ENCODE data around the gene ATG16L2. TPM values are rescaled to one million over a fixed set of nuclear protein-coding genes. Genes with fewer than 3 reads are reported as not detected.

Gene ATG16L2
- total RNA-seq, 1 experiment from 2014 or later: 22.2 TPM

DNA sequence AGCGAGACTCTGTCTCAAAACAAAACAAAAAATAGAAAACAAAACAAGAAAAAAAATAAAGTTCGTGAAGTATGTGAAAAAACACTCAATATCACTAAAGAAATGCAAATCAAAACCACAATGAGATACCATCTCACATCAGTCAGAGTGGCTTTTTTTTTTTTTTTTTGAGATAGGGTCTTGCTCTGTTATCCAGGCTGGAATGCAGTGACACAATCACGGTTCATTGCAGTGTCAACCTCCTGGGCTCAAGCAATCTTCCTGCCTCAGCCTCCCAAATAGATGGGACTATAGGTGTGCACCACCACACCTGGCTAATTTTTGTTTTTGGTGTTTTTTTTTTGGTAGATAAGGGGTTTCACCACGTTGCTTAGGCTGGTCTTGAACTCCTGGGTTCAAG lies 37.5 kb downstream of the ATG16L2 start (continued):
- TF ChIP-seq NR3C1 (CRISPR knock-in tag; conservative IDR thresholded peaks at IDR 0.05; ENCODE audit: low read depth) (no peak), ETV6 (CRISPR knock-in tag; IDR thresholded peaks at IDR 0.05) (no peak), CBFB (CRISPR knock-in tag; IDR thresholded peaks at IDR 0.05; ENCODE audit: low read depth) (no peak), FOXP1 (CRISPR knock-in tag; IDR thresholded peaks at IDR 0.05; ENCODE audit: borderline replicate concordance) (no peak), SMAD3 (CRISPR knock-in tag; IDR thresholded peaks at IDR 0.05; ENCODE audit: borderline replicate concordance) (no peak), RORB (CRISPR knock-in tag; IDR thresholded peaks at IDR 0.05) (no peak), CTCF (IDR thresholded peaks at IDR 0.05) (no peak), ZNF219 (CRISPR knock-in tag; IDR thresholded peaks at IDR 0.05; ENCODE audit: borderline replicate concordance) (no peak), TP53 (CRISPR knock-in tag; IDR thresholded peaks at IDR 0.05) (no peak), ZNF317 (CRISPR knock-in tag; IDR thresholded peaks at IDR 0.05; ENCODE audit: borderline replicate concordance, low read depth) (no peak), ZSCAN18 (CRISPR knock-in tag; IDR thresholded peaks at IDR 0.05) (no peak)
- TF ChIP-seq, protein P1, sequence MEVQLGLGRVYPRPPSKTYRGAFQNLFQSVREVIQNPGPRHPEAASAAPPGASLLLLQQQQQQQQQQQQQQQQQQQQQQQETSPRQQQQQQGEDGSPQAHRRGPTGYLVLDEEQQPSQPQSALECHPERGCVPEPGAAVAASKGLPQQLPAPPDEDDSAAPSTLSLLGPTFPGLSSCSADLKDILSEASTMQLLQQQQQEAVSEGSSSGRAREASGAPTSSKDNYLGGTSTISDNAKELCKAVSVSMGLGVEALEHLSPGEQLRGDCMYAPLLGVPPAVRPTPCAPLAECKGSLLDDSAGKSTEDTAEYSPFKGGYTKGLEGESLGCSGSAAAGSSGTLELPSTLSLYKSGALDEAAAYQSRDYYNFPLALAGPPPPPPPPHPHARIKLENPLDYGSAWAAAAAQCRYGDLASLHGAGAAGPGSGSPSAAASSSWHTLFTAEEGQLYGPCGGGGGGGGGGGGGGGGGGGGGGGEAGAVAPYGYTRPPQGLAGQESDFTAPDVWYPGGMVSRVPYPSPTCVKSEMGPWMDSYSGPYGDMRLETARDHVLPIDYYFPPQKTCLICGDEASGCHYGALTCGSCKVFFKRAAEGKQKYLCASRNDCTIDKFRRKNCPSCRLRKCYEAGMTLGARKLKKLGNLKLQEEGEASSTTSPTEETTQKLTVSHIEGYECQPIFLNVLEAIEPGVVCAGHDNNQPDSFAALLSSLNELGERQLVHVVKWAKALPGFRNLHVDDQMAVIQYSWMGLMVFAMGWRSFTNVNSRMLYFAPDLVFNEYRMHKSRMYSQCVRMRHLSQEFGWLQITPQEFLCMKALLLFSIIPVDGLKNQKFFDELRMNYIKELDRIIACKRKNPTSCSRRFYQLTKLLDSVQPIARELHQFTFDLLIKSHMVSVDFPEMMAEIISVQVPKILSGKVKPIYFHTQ (CRISPR knock-in tag; IDR thresholded peaks at IDR 0.05): no peak
- TF ChIP-seq, protein P2, sequence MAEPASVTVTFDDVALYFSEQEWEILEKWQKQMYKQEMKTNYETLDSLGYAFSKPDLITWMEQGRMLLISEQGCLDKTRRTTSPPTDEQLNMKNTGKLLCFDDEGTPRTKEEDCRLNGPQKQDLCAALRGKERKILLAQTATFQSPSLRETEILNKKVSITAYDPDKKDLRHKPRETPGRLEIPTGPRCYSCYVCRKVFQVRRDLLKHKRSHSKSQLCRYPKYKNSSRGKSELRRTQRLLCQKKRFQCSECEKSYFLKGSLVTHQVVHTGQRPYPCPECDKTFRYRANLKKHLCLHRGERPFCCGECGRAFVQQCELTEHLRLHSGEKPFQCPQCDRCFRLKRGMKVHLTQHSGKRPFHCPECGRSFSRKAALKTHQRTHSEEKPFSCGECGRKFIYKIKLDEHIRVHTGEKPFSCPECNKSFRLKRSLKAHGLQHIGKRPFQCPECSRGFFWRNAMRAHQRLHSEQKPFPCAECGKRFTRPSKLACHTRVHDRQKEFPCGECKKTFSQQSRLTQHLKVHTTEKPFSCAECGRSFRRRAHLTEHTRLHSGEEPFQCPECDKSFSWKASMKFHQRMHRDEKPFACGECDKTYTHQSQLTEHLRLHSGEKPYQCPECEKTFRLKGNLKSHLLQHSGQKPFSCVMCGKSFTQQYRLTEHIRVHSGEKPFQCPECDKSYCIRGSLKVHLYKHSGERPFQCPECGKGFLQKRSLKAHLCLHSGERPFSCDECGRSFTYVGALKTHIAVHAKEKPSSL (CRISPR knock-in tag; conservative IDR thresholded peaks at IDR 0.05): no peak

- no peak for ATAC-seq
- H3K36me3 Mint-ChIP-seq: no peaks in the 10 kb centered on the region
- CTCF ChIA-PET: no interaction called here
These were observed 41.9 kb downstream of the ATG16L2 start for GRCh38 chr11:72856065-72856464.

More at GRCh38 chr11:72856065-72856464, 41.9 kb downstream of the ATG16L2 start:
- POLR2A ChIA-PET: no interaction called here
- Mint-ChIP-seq H3K4me1 (no peaks in the 10 kb centered on the region), H3K4me3 (no peak overlapping the region), H3K27me3 (ENCODE audit: low read depth) (no peaks in the 10 kb centered on the region), H3K27ac (no peak overlapping the region), H3K9me3 (peaks cover 4% of the 10 kb centered on the region; the same call in 1 of the 2 replicates)
- no peak for TF ChIP-seq USF2 (CRISPR knock-in tag; IDR thresholded peaks at IDR 0.05)
- no peak for TF ChIP-seq ZNF138 (CRISPR knock-in tag; conservative IDR thresholded peaks at IDR 0.05)
- TF ChIP-seq SMAD3 (CRISPR knock-in tag; IDR thresholded peaks at IDR 0.05; ENCODE audit: borderline replicate concordance): no peak
- TF ChIP-seq, protein P3, sequence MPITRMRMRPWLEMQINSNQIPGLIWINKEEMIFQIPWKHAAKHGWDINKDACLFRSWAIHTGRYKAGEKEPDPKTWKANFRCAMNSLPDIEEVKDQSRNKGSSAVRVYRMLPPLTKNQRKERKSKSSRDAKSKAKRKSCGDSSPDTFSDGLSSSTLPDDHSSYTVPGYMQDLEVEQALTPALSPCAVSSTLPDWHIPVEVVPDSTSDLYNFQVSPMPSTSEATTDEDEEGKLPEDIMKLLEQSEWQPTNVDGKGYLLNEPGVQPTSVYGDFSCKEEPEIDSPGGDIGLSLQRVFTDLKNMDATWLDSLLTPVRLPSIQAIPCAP (CRISPR knock-in tag; IDR thresholded peaks at IDR 0.05): no peak
- no peak for DNase-seq (ENCODE audit: low spot score)
